ENCODE data around the gene RNPEPL1. TPM values are rescaled to one million over a fixed set of nuclear protein-coding genes. Genes with fewer than 3 reads are reported as not detected.

RNPEPL1 gene
- total and polyA plus RNA-seq, 10 of the 15 experiments (the other 5 are each of a cell fraction or from before 2014, with no cell fraction given), result 0.24 to 49.5 (median 6.8) TPM

DNA sequence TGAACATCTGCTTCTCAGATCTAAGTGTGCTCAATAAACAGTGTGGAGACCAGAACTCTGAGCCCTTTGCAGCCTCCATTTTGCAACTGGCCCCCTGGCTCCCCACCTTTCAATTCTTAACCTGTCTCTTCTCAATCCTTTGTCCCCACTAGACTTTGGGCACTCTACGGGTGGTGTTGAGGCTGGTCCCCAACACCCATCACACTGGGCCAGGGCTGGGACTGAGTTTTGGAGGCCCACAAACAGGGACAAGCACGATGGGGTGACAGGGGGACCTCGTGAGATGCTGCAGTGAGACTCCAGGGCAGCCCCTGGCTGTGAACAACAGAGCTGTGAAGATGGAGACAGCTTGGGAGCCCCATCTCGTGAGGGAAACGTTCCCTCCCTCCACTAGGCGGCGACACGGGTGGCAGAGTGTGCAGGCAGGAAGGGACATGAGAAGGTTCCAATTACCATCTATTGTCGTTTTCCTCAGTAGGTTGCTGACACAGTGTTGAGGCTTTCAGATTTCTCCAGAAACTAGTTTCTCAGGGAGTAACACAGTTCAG is 11.7 kb upstream of the RNPEPL1 start:
- ChIA-PET POLR2A (interaction anchor here (1.0 to 2.7 kb wide), 2 partner anchors 9 to 28 kb away, joined by 3 to 8 read pairs; no protein-coding TSS in a partner anchor), CTCF (interaction anchor here (1.3 to 7.9 kb wide), 4 partner anchors 10 to 42 kb away, joined by 4 to 45 read pairs (median 20); partner anchors contain the start of gene CAPN10), RAD21 (ENCODE audit: unreplicated experiment) (interaction anchor here (1.5 to 11.7 kb wide), 3 partner anchors 9 to 43 kb away, joined by 5 to 206 read pairs (median 6); partner anchors contain the start of gene CAPN10), SMC1A (ENCODE audit: uncharacterized antibody, unreplicated experiment) (interaction anchor here (0.6 to 12.1 kb wide), 4 partner anchors 24 to 42 kb away, joined by 3 to 124 read pairs (median 3); partner anchors contain the start of gene CAPN10)
- H4K20me1 ChIP-seq (ENCODE audit: control insufficient read depth, insufficient read depth), result no peaks in the 10 kb centered on the region
- peaks cover 35% of the 10 kb centered on the region for H3K4me1 ChIP-seq (ENCODE audit: control insufficient read depth, insufficient read depth, low read length)
- no peak overlapping the region for H3K4me3 ChIP-seq
- peaks cover 0 to 9% of the 10 kb centered on the region in 2 experiments; a peak in 1 of 4 replicates for H3K36me3 ChIP-seq (ENCODE audit: control insufficient read depth in 2 of 2, insufficient read depth in 2 of 2, low read length in 1 of 2)
- 44% methylated on average over 9 of the region's 9 CpGs for WGBS (ENCODE audit: insufficient coverage, insufficient replicate concordance, low lambda C conversion rate, missing lambda C conversion rate)
- no peak overlapping the region for H3K9ac ChIP-seq (ENCODE audit: control insufficient read depth, insufficient read depth, low read length)
- H3K27ac ChIP-seq (ENCODE audit: control insufficient read depth, insufficient read depth), result no peak overlapping the region
- peak; percentile 11; the same call in 2 of the 3 replicates for ATAC-seq
- H3K4me2 ChIP-seq (ENCODE audit: control insufficient read depth, insufficient read depth), result peak overlapping the region; percentile 26; the same call in 1 of the 2 replicates
- intact Hi-C loops (cut with micrococcal nuclease; ENCODE audit: unreplicated experiment), result no loop called here
- peaks cover 35% of the 10 kb centered on the region for H3K79me2 ChIP-seq (ENCODE audit: control insufficient read depth, insufficient read depth, low read length)
- in situ Hi-C loops (cut with MboI), result no loop called here
- BruUV-seq (replicated peaks), result no TSS peak
- no peaks in the 10 kb centered on the region for H3K27me3 ChIP-seq (replicated peaks in 1 of 2; ENCODE audit: control insufficient read depth in 2 of 2, insufficient read depth in 2 of 2, low read length in 1 of 2)
- no peak for FAIRE-seq
- no peak overlapping the region for H2AFZ ChIP-seq (ENCODE audit: control insufficient read depth, low read depth, low read length)
- H3K9me3 ChIP-seq (replicated peaks; ENCODE audit: control insufficient read depth, insufficient read depth, low read length), result no peaks in the 10 kb centered on the region; the same call in 2 of the 3 replicates
- no peak for DNase-seq (ENCODE audit: low read depth, low spot score)
- TF ChIP-seq ZNF384 (IDR thresholded peaks at IDR 0.05; ENCODE audit: borderline replicate concordance, low read depth, low read length) (no peak), EP300 (IDR thresholded peaks at IDR 0.05; ENCODE audit: borderline replicate concordance in 1 of 2, control insufficient read depth in 1 of 2, low read depth in 2 of 2, low read length in 2 of 2) (no peak), ZNF274 (IDR thresholded peaks at IDR 0.05; ENCODE audit: insufficient read depth, insufficient read length) (no peak), MYB (IDR thresholded peaks at IDR 0.05; ENCODE audit: borderline replicate concordance, low read depth, low read length) (no peak), SPI1 (IDR thresholded peaks at IDR 0.05; ENCODE audit: borderline replicate concordance, insufficient read depth, low read depth, low read length) (no peak), TCF7 (IDR thresholded peaks at IDR 0.05; ENCODE audit: borderline replicate concordance) (no peak), BACH1 (IDR thresholded peaks at IDR 0.05; ENCODE audit: borderline replicate concordance) (no peak), ZSCAN29 (IDR thresholded peaks at IDR 0.05) (no peak), FOXM1 (IDR thresholded peaks at IDR 0.05; ENCODE audit: low read depth, low read length) (no peak), PAX8 (IDR thresholded peaks at IDR 0.05) (no peak), GATAD2B (conservative IDR thresholded peaks at IDR 0.05; ENCODE audit: low read depth) (no peak), SUPT20H (IDR thresholded peaks at IDR 0.05; ENCODE audit: borderline replicate concordance, control insufficient read depth, low read depth, low read length) (no peak), BHLHE40 (IDR thresholded peaks at IDR 0.05; ENCODE audit: borderline replicate concordance in 1 of 2, low read depth in 2 of 2, low read length in 1 of 2) (peak in 1 of 2 experiments; percentile 71; a peak in 2 of 4 replicates), ATF7 (IDR thresholded peaks at IDR 0.05; ENCODE audit: low read depth) (no peak), SMAD1 (IDR thresholded peaks at IDR 0.05; ENCODE audit: low read depth, partially characterized antibody) (no peak), SMC3 (IDR thresholded peaks at IDR 0.05; ENCODE audit: borderline replicate concordance, low read length) (peak; percentile 47; the same call in 1 of the 2 replicates), RAD21 (IDR thresholded peaks at IDR 0.05; ENCODE audit: insufficient read depth, low read depth, low read length) (peak; percentile 55), MYC (IDR thresholded peaks at IDR 0.05; ENCODE audit: insufficient read depth, insufficient read length, insufficient replicate concordance, low read length, severe bottlenecking) (no peak)
- TF ChIP-seq, protein P1, sequence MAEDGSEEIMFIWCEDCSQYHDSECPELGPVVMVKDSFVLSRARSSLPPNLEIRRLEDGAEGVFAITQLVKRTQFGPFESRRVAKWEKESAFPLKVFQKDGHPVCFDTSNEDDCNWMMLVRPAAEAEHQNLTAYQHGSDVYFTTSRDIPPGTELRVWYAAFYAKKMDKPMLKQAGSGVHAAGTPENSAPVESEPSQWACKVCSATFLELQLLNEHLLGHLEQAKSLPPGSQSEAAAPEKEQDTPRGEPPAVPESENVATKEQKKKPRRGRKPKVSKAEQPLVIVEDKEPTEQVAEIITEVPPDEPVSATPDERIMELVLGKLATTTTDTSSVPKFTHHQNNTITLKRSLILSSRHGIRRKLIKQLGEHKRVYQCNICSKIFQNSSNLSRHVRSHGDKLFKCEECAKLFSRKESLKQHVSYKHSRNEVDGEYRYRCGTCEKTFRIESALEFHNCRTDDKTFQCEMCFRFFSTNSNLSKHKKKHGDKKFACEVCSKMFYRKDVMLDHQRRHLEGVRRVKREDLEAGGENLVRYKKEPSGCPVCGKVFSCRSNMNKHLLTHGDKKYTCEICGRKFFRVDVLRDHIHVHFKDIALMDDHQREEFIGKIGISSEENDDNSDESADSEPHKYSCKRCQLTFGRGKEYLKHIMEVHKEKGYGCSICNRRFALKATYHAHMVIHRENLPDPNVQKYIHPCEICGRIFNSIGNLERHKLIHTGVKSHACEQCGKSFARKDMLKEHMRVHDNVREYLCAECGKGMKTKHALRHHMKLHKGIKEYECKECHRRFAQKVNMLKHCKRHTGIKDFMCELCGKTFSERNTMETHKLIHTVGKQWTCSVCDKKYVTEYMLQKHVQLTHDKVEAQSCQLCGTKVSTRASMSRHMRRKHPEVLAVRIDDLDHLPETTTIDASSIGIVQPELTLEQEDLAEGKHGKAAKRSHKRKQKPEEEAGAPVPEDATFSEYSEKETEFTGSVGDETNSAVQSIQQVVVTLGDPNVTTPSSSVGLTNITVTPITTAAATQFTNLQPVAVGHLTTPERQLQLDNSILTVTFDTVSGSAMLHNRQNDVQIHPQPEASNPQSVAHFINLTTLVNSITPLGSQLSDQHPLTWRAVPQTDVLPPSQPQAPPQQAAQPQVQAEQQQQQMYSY (CRISPR knock-in tag; IDR thresholded peaks at IDR 0.05), result no peak

All from GM12878 (cell line).